ENCODE data around the gene ACTL7A. TPM values are rescaled to one million over a fixed set of nuclear protein-coding genes. Genes with fewer than 3 reads are reported as not detected.

Gene ACTL7A
- total and polyA plus RNA-seq, 9 of the 15 experiments (the other 6 are each of a cell fraction or from before 2014, with no cell fraction given) = not detected

DNA sequence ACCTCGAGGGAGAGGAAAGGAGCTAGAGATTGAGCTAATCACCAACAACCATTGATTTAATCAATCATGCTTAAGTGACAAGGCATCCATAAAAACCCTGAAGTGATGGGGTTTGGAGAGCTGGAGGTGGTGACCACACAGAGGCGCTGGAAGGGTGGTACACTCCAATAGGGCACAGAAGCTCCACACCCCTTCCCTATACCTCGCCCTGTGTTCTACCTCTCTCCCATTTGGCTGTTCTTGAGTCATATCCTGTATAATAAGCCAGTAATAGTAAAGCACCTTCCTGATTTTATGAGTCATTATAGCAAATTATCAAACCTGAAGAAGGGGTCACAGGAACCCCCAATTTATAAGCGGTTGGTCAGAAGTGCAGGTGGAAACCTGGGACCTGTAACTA, 24.5 kb upstream of the ACTL7A start (continued):
- TF ChIP-seq, protein P1, sequence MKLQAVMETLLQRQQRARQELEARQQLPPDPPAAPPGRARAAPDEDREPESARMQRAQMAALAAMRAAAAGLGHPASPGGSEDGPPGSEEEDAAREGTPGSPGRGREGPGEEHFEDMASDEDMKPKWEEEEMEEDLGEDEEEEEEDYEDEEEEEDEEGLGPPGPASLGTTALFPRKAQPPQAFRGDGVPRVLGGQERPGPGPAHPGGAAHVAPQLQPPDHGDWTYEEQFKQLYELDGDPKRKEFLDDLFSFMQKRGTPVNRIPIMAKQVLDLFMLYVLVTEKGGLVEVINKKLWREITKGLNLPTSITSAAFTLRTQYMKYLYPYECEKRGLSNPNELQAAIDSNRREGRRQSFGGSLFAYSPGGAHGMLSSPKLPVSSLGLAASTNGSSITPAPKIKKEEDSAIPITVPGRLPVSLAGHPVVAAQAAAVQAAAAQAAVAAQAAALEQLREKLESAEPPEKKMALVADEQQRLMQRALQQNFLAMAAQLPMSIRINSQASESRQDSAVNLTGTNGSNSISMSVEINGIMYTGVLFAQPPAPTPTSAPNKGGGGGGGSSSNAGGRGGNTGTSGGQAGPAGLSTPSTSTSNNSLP (IDR thresholded peaks at IDR 0.05; ENCODE audit: borderline replicate concordance, low read depth, low read length) = no peak
- no peak for TF ChIP-seq RAD51 (IDR thresholded peaks at IDR 0.05; ENCODE audit: borderline replicate concordance, low read depth)
- TF ChIP-seq ZNF445 (CRISPR knock-in tag; IDR thresholded peaks at IDR 0.05; ENCODE audit: low read depth) = no peak

DNA sequence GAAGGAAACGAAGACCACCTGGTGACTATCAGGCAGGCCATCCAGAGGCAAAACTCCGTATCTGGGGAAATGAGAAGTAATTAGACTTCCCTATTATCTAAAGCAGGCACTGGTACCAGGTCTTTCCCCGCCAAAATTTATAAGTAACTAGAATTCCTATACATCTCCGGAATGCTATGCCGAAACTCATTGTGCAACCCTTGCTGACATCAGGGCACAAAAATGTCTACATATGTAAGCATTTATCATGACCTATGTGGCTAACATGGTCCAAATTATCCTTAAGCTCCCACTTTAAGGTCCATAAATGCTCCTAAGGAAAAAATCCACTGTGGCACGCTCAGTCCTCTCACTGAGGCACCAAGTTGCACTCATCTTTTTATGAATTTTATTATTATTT, 24.0 kb upstream of the ACTL7A start:
- Histone ChIP-seq H3K36me3 (ENCODE audit: control insufficient read depth, insufficient read depth, low read length) (no peaks in the 10 kb centered on the region), H3K79me2 (ENCODE audit: control insufficient read depth, insufficient read depth, low read length) (no peaks in the 10 kb centered on the region), H3K9me3 (replicated peaks; ENCODE audit: control insufficient read depth, insufficient read depth, low read depth, low read length) (no peaks in the 10 kb centered on the region), H3K9me1 (ENCODE audit: control insufficient read depth, insufficient read depth, low read length) (no peaks in the 10 kb centered on the region), H3K4me3 (no peak overlapping the region), H3K4me1 (replicated peaks in 1 of 2; ENCODE audit: control insufficient read depth in 2 of 2, insufficient read depth in 2 of 2, low read length in 2 of 2) (peaks cover 0 to 2% of the 10 kb centered on the region in 2 experiments; a peak in 1 of 5 replicates), H4K20me1 (replicated peaks; ENCODE audit: control insufficient read depth, insufficient read depth, low read length) (no peaks in the 10 kb centered on the region), H2AFZ (ENCODE audit: low read depth, low read length) (no peak overlapping the region), H3K27me3 (ENCODE audit: control insufficient read depth in 2 of 2, insufficient read depth in 2 of 2, low read length in 2 of 2) (peaks cover 9 to 13% of the 10 kb centered on the region in 2 experiments; a peak in 3 of 5 replicates), H3K4me2 (ENCODE audit: insufficient read depth, low read length) (no peak overlapping the region), H3K27ac (ENCODE audit: extremely low read depth, low read depth, low read length) (no peak overlapping the region), H3K9ac (ENCODE audit: insufficient read depth in 1 of 2, low read depth in 2 of 2, low read length in 2 of 2) (no peak overlapping the region)
- ChIA-PET CTCF (ENCODE audit: low intra/inter-chr PET ratio) (no interaction called here), POLR2A (interaction anchor here (0.7 to 1.1 kb wide), 2 partner anchors 14 to 46 kb away, joined by 3 read pairs; no protein-coding TSS in a partner anchor)
- DNase-seq (ENCODE audit: extremely low read depth in 1 of 4, low spot score in 3 of 4) (no peak), ATAC-seq (no peak), FAIRE-seq (no peak)
- no TSS peak for BruUV-seq (replicated peaks)
- in situ Hi-C loops (cut with MboI) (no loop called here), intact Hi-C loops (cut with micrococcal nuclease) (no loop called here)
- 18% methylated on average over 6 of the region's 6 CpGs for WGBS (ENCODE audit: insufficient coverage, low coverage, missing lambda C conversion rate)
- TF ChIP-seq ZNF583 (CRISPR knock-in tag; IDR thresholded peaks at IDR 0.05) (no peak), MYNN (IDR thresholded peaks at IDR 0.05) (no peak), MYNN (CRISPR knock-in tag; IDR thresholded peaks at IDR 0.05) (no peak), HEY1 (CRISPR knock-in tag; IDR thresholded peaks at IDR 0.05; ENCODE audit: borderline replicate concordance) (no peak), TCF7L2 (IDR thresholded peaks at IDR 0.05; ENCODE audit: low read depth, low read length) (no peak), ILK (tag; IDR thresholded peaks at IDR 0.05; ENCODE audit: borderline replicate concordance, low read depth) (no peak), ZNF165 (CRISPR knock-in tag; IDR thresholded peaks at IDR 0.05; ENCODE audit: borderline replicate concordance) (no peak), TRIM24 (IDR thresholded peaks at IDR 0.05) (no peak), SP1 (CRISPR knock-in tag; IDR thresholded peaks at IDR 0.05) (no peak), SMAD3 (CRISPR knock-in tag; conservative IDR thresholded peaks at IDR 0.05) (no peak), TEAD1 (CRISPR knock-in tag; IDR thresholded peaks at IDR 0.05) (no peak), ZNF668 (CRISPR knock-in tag; IDR thresholded peaks at IDR 0.05) (no peak), LARP7 (IDR thresholded peaks at IDR 0.05) (no peak)
- TF ChIP-seq, protein P2, sequence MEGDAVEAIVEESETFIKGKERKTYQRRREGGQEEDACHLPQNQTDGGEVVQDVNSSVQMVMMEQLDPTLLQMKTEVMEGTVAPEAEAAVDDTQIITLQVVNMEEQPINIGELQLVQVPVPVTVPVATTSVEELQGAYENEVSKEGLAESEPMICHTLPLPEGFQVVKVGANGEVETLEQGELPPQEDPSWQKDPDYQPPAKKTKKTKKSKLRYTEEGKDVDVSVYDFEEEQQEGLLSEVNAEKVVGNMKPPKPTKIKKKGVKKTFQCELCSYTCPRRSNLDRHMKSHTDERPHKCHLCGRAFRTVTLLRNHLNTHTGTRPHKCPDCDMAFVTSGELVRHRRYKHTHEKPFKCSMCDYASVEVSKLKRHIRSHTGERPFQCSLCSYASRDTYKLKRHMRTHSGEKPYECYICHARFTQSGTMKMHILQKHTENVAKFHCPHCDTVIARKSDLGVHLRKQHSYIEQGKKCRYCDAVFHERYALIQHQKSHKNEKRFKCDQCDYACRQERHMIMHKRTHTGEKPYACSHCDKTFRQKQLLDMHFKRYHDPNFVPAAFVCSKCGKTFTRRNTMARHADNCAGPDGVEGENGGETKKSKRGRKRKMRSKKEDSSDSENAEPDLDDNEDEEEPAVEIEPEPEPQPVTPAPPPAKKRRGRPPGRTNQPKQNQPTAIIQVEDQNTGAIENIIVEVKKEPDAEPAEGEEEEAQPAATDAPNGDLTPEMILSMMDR (IDR thresholded peaks at IDR 0.05 in 2 of 3, conservative IDR thresholded peaks at IDR 0.05 in 1 of 3; ENCODE audit: insufficient read depth in 2 of 3, low read depth in 1 of 3, low read length in 3 of 3) = no peak
- TF ChIP-seq, protein P3, sequence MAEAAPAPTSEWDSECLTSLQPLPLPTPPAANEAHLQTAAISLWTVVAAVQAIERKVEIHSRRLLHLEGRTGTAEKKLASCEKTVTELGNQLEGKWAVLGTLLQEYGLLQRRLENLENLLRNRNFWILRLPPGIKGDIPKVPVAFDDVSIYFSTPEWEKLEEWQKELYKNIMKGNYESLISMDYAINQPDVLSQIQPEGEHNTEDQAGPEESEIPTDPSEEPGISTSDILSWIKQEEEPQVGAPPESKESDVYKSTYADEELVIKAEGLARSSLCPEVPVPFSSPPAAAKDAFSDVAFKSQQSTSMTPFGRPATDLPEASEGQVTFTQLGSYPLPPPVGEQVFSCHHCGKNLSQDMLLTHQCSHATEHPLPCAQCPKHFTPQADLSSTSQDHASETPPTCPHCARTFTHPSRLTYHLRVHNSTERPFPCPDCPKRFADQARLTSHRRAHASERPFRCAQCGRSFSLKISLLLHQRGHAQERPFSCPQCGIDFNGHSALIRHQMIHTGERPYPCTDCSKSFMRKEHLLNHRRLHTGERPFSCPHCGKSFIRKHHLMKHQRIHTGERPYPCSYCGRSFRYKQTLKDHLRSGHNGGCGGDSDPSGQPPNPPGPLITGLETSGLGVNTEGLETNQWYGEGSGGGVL (CRISPR knock-in tag; IDR thresholded peaks at IDR 0.05) = no peak

Measured in K562 (cell line).